BLaER1 (cell line): ENCODE results near the gene GRM8.
"Not testable (repeated sequence)": the region's sequence is repeated elsewhere in the genome, so short reads cannot be mapped to it uniquely, and the experiment has no call there.

Experiments used
- H3K27ac ChIP-seq: shearing (Covaris generic); formaldehyde crosslinking; 2 replicates; pipeline ENCODE4 v1.8.1; 2022
- H3K27me3 ChIP-seq: shearing (Covaris generic); formaldehyde crosslinking; 2 replicates; pipeline ENCODE4 v1.8.1; 2022
- H3K36me3 ChIP-seq: shearing (Covaris generic); formaldehyde crosslinking; 2 replicates; pipeline ENCODE4 v1.8.1; 2022
- H3K4me1 ChIP-seq: shearing (Covaris generic); formaldehyde crosslinking; 2 replicates; pipeline ENCODE4 v1.8.1; 2022
- H3K4me2 ChIP-seq: shearing (Covaris generic); formaldehyde crosslinking; 2 replicates; pipeline ENCODE4 v1.8.1; 2022
- H3K4me3 ChIP-seq: shearing (Covaris generic); formaldehyde crosslinking; 2 replicates; pipeline ENCODE4 v1.8.1; 2022
- H3K9ac ChIP-seq: shearing (Covaris generic); formaldehyde crosslinking; 2 replicates; pipeline ENCODE4 v1.8.1; 2022
- H3K9me3 ChIP-seq: shearing (Covaris generic); formaldehyde crosslinking; 2 replicates; pipeline ENCODE4 v1.8.1; 2022
- H4K20me1 ChIP-seq: shearing (Covaris generic); formaldehyde crosslinking; 2 replicates; pipeline ENCODE4 v1.8.1; 2022
- Cebpa-rat ChIP-seq: shearing (Covaris generic); IDR thresholded peaks from 2 replicates; pipeline ENCODE4 v1.8.1; 2022

GRM8 gene

DNA sequence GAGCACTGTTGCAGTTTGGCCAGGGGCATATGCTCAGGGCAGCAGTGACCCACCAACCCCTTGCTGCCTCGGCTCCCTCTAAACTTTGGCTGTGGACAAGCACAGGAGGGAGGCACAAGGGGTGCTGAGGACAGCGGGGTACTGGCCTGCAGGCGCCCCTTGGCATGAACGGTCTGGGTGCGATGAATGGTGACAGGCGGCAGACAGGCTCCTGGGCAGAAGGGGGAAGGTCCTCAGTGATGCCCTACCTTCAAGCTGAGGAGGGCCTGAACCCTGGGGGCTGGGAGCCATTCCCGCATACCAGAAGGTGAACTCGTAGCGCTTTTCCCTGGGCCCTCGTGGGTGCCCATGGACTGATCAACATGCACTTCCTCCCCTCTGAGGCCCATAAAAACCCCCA lies 567.1 kb downstream of the GRM8 start:
- no peak for TF ChIP-seq Cebpa-rat
- H3K9ac ChIP-seq = no peak overlapping the region
- no peaks in the 10 kb centered on the region for H3K27me3 ChIP-seq
- H3K4me1 ChIP-seq = no peaks in the 10 kb centered on the region
- no peak overlapping the region for H3K4me3 ChIP-seq
- H3K9me3 ChIP-seq = peaks cover 24% of the 10 kb centered on the region
- no peak overlapping the region for H3K27ac ChIP-seq
- H4K20me1 ChIP-seq = no peaks in the 10 kb centered on the region
- H3K4me2 ChIP-seq = no peak overlapping the region
- no peaks in the 10 kb centered on the region for H3K36me3 ChIP-seq

- Histone ChIP-seq H3K27me3 (no peaks in the 10 kb centered on the region), H3K4me1 (no peaks in the 10 kb centered on the region), H3K9ac (no peak overlapping the region)
These were observed 567.6 kb downstream of the GRM8 start for GRCh38 chr7:126685018-126685573.

DNA sequence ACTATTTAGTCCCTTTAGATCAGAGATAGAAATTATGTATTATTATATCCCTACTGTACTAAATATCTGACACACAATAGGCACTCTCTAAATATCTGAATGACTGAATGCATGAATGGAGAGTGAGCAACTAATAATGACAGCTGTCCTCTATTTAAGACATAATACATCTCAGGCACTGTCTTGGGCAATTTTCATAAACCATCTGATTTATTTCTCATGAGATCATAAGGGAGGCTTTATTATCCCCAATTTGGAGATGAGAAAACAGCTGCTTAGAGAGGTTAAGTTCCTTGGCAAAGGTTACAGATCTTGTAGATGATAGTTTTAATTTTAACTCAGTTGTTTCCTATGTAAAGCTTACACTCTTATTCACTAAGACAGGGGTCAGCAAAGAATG lies 570.6 kb downstream of the GRM8 start:
- Histone ChIP-seq H3K9ac (no peak overlapping the region), H3K4me1 (no peaks in the 10 kb centered on the region), H3K4me3 (no peak overlapping the region), H3K4me2 (no peak overlapping the region), H3K9me3 (peaks cover 17% of the 10 kb centered on the region), H3K36me3 (no peaks in the 10 kb centered on the region), H4K20me1 (no peaks in the 10 kb centered on the region), H3K27me3 (no peaks in the 10 kb centered on the region), H3K27ac (no peak overlapping the region)
- TF ChIP-seq Cebpa-rat = no peak

More at GRCh38 chr7:126685018-126685573, 567.6 kb downstream of the GRM8 start:
- Histone ChIP-seq H3K9me3 (peaks cover 19% of the 10 kb centered on the region), H3K4me2 (no peak overlapping the region), H3K27ac (no peak overlapping the region), H3K36me3 (no peaks in the 10 kb centered on the region), H4K20me1 (no peaks in the 10 kb centered on the region), H3K4me3 (no peak overlapping the region)
- no peak for TF ChIP-seq Cebpa-rat

- not testable (repeated sequence) for H3K36me3 ChIP-seq, H3K4me1 ChIP-seq, H3K27ac ChIP-seq, H3K9me3 ChIP-seq, H4K20me1 ChIP-seq, H3K9ac ChIP-seq, H3K4me3 ChIP-seq, H3K27me3 ChIP-seq, H3K4me2 ChIP-seq
These were observed 584.0 kb downstream of the GRM8 start for GRCh38 chr7:126668762-126669161.

- Histone ChIP-seq H3K9ac (no peak overlapping the region), H4K20me1 (no peaks in the 10 kb centered on the region), H3K4me3 (no peak overlapping the region), H3K36me3 (no peaks in the 10 kb centered on the region), H3K9me3 (peaks cover 4% of the 10 kb centered on the region; the same call in 1 of the 2 replicates), H3K4me2 (no peak overlapping the region), H3K27ac (no peak overlapping the region), H3K27me3 (no peaks in the 10 kb centered on the region), H3K4me1 (no peaks in the 10 kb centered on the region)
- no peak for TF ChIP-seq Cebpa-rat
These were observed 584.4 kb downstream of the GRM8 start for GRCh38 chr7:126668367-126668752.

- Histone ChIP-seq H3K4me2 (no peak overlapping the region), H3K9me3 (peaks cover 4% of the 10 kb centered on the region; the same call in 1 of the 2 replicates), H3K36me3 (no peaks in the 10 kb centered on the region), H3K4me1 (no peaks in the 10 kb centered on the region), H3K27me3 (no peaks in the 10 kb centered on the region), H3K27ac (no peak overlapping the region), H3K4me3 (no peak overlapping the region), H4K20me1 (no peaks in the 10 kb centered on the region), H3K9ac (no peak overlapping the region)
- TF ChIP-seq Cebpa-rat = no peak
These were observed 584.9 kb downstream of the GRM8 start for GRCh38 chr7:126667742-126668366.

DNA sequence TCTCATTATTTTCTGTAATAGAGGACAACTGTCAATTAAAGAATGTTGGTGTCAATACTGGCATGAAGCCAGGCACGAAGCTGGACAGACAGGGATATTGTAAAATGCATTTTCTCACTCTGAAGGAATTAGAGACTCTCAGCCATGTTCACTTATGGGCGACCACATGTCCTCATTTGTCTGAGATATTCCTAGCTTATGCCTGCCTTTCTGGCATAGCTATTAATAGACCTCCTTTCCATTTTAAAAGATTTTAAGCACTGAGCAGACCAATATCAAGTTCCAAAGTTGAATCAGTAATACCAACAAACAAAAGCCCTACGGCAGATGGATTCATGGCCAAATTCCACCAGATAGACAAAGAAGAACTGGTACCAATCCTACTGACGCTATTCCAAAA lies 589.9 kb downstream of the GRM8 start:
- Histone ChIP-seq H4K20me1 (no peaks in the 10 kb centered on the region), H3K27me3 (no peaks in the 10 kb centered on the region), H3K27ac (no peak overlapping the region), H3K4me1 (no peaks in the 10 kb centered on the region; the same call in 1 of the 2 replicates), H3K36me3 (no peaks in the 10 kb centered on the region), H3K4me2 (no peak overlapping the region), H3K9ac (no peak overlapping the region), H3K9me3 (no peaks in the 10 kb centered on the region; the same call in 1 of the 2 replicates), H3K4me3 (no peak overlapping the region)
- no peak for TF ChIP-seq Cebpa-rat

DNA sequence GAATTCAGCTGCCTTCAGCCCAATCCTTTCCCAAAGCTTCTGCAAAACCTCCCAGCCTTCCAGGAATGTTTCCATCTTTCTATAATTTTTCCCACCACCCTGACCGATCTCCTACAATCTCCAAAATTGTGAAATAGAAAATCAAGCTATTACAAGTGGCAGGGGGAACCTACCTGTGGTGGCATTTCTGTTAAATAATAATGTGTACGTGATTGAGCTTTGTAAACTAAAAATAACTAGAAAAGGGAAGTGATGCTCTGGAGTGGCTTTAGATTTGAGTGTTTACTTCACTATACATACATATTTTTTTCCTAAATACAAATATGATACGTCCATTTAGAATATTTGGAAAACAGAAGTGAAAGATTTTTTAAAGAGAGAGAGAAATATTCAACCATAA lies 593.6 kb downstream of the GRM8 start:
- no peaks in the 10 kb centered on the region; the same call in 1 of the 2 replicates for H3K4me1 ChIP-seq
- no peak for TF ChIP-seq Cebpa-rat
- H3K36me3 ChIP-seq = no peaks in the 10 kb centered on the region
- H3K4me3 ChIP-seq = no peak overlapping the region
- no peak overlapping the region for H3K27ac ChIP-seq
- H3K27me3 ChIP-seq = no peaks in the 10 kb centered on the region
- H3K4me2 ChIP-seq = no peak overlapping the region
- no peaks in the 10 kb centered on the region for H4K20me1 ChIP-seq
- no peaks in the 10 kb centered on the region for H3K9me3 ChIP-seq
- H3K9ac ChIP-seq = no peak overlapping the region

DNA sequence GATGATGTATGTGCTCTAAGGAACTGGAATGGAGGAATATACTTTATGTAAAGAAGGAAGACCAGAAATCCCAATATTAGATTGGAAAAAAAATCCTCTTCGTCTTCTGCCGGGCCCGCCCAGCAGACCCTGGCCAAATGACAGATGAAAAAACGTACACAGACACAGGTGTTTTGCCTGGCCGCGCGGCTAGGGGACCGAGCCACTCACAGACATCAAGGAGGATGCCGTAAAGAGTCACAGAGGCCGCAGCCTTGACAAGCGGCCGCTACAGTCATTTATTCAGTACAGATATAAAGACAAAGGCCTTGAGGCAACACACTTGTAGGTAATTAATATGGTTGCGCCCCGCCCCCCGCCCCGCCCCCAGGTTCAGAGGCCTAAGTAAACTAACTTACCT lies 594.1 kb downstream of the GRM8 start:
- Histone ChIP-seq H4K20me1 (no peaks in the 10 kb centered on the region), H3K4me1 (no peaks in the 10 kb centered on the region; the same call in 1 of the 2 replicates), H3K36me3 (no peaks in the 10 kb centered on the region), H3K27ac (no peak overlapping the region), H3K9me3 (no peaks in the 10 kb centered on the region), H3K4me3 (no peak overlapping the region), H3K4me2 (no peak overlapping the region), H3K9ac (no peak overlapping the region), H3K27me3 (no peaks in the 10 kb centered on the region)
- no peak for TF ChIP-seq Cebpa-rat

DNA sequence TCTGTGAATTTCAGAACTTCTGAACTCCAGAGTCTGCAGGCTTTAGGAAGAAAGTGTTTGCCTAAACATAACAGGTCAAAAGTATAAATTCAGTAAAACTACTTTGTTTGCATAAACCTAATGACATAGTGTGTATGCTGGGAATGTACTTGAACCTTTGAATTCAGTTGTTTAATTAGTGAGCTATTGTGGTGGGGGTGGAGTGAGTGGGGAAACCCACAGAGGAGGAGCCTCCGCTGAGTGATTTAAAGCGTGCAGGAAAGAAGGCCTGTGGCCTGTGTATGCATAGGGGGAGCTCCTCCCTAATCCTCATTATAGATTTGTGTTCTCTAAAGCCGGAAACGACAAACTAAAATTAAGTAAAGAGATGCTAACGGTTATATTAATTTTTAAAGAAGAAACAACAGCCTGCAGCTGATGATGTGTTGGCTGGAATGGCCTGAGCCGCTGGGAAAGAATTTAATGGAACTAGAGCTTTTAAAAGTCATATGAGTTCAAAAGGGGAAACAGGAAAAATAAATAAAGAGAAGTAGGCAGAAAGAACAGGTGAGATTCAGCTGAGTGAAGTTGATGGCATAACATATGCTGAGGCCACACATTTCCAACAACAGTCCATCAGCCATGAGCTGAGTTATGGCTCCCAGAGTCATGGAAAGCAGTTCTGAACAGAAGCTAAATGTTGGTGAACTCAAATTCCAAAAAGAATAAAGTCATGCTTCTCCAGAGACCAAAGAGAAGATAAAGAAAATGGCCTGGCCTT lies 595.0 kb downstream of the GRM8 start:
- Histone ChIP-seq H3K9me3 (no peaks in the 10 kb centered on the region), H3K4me3 (no peak overlapping the region), H4K20me1 (no peaks in the 10 kb centered on the region), H3K4me1 (no peaks in the 10 kb centered on the region; the same call in 1 of the 2 replicates), H3K36me3 (no peaks in the 10 kb centered on the region), H3K9ac (no peak overlapping the region), H3K27ac (no peak overlapping the region), H3K4me2 (no peak overlapping the region), H3K27me3 (no peaks in the 10 kb centered on the region)
- TF ChIP-seq Cebpa-rat = no peak
